Peyer's patch (tissue), 4 donors: ENCODE measurements around the gene CD247.

ENCODE experiments used
- POLR2A ChIP-seq, 2 donors: fragments of 450-650 bp; IDR thresholded peaks; one replicate each; pipeline ENCODE4 v1.5.1; 2017; ENCODE audit warnings: antibody characterized with exemption in 2 of 2, mild to moderate bottlenecking in 2 of 2, moderate library complexity in 2 of 2
- TF ChIP-seq, protein P1 (sequence below), 6 experiments: fragments of 450-650 bp in 4 of 6; fragments of 200-600 bp in 2 of 6; sonication (generic) in 1 of 6; IDR thresholded peaks; one replicate each; pipeline ENCODE4 v1.5.1; 2017 to 2019; ENCODE audit warnings: antibody characterized with exemption in 6 of 6, mild to moderate bottlenecking in 3 of 6, moderate library complexity in 1 of 6

DNA sequence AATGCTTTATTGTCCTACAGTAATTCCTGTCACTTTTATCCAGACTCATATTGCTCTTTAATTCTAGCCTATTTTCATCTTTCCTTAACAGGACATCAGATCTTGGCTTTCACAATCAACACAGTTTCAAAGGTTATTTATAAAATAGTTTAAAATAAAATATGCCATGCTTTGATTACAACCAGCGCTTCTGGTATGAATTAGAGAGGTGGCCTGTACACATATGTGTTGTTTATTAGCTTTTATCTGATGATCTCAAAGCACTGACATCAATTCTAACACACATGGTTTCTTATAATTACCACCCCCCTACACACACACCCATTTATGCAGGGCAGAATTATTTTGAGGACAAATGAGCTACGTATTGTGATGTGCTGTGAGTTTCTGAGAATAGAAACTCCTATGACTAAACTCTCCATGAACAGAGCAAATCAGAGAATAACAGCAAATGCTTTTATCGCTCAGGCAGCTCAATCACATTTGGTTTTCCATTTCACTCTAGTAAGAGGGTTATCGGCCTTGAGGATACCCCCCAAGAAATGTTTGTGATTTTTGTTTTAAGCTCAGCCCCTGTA lies 18.0 kb downstream of the CD247 start:
- TF ChIP-seq, protein P1, sequence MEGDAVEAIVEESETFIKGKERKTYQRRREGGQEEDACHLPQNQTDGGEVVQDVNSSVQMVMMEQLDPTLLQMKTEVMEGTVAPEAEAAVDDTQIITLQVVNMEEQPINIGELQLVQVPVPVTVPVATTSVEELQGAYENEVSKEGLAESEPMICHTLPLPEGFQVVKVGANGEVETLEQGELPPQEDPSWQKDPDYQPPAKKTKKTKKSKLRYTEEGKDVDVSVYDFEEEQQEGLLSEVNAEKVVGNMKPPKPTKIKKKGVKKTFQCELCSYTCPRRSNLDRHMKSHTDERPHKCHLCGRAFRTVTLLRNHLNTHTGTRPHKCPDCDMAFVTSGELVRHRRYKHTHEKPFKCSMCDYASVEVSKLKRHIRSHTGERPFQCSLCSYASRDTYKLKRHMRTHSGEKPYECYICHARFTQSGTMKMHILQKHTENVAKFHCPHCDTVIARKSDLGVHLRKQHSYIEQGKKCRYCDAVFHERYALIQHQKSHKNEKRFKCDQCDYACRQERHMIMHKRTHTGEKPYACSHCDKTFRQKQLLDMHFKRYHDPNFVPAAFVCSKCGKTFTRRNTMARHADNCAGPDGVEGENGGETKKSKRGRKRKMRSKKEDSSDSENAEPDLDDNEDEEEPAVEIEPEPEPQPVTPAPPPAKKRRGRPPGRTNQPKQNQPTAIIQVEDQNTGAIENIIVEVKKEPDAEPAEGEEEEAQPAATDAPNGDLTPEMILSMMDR (IDR thresholded peaks at IDR 0.05): no peak
- no peak for TF ChIP-seq POLR2A (IDR thresholded peaks at IDR 0.05)
